H9 (cell line): ENCODE results near the gene OR2Z1. TPM values are rescaled to one million over a fixed set of nuclear protein-coding genes. Genes with fewer than 3 reads are reported as not detected.

Source experiments
- DNase-seq: peaks from one replicate; pipeline ENCODE4 v3.0.0-alpha.2; 2017
- H2AFZ ChIP-seq: one replicate; pipeline ENCODE4 v1.6.1; 2013; ENCODE audit warnings: mild to moderate bottlenecking, low read length, control low read depth, moderate library complexity
- H2AK5ac ChIP-seq: 2 replicates; pipeline ENCODE4 v1.6.1; 2013; ENCODE audit warnings: low read length, control low read depth, mixed read lengths; ENCODE audit not compliant: insufficient read length
- H2BK120ac ChIP-seq: one replicate; pipeline ENCODE4 v1.6.1; 2013; ENCODE audit warnings: low read depth, mild to moderate bottlenecking, low read length, control low read depth, inconsistent platforms; ENCODE audit not compliant: poor library complexity, severe bottlenecking
- H2BK12ac ChIP-seq: 2 replicates; pipeline ENCODE4 v1.6.1; 2013; ENCODE audit warnings: low read length, control low read depth, mixed read lengths, low read depth; ENCODE audit not compliant: insufficient read length
- H2BK15ac ChIP-seq: 2 replicates; pipeline ENCODE4 v1.6.1; 2013; ENCODE audit warnings: low read depth, low read length, control low read depth
- H2BK20ac ChIP-seq: one replicate; pipeline ENCODE4 v1.6.1; 2013; ENCODE audit warnings: low read depth, mild to moderate bottlenecking, low read length, control low read depth, inconsistent platforms; ENCODE audit not compliant: poor library complexity, severe bottlenecking
- H2BK5ac ChIP-seq: 2 replicates; pipeline ENCODE4 v1.6.1; 2013; ENCODE audit warnings: low read length, control low read depth, mixed read lengths; ENCODE audit not compliant: insufficient read length
- H3K14ac ChIP-seq: 2 replicates; pipeline ENCODE4 v1.6.1; 2013; ENCODE audit warnings: low read length, control low read depth; ENCODE audit not compliant: insufficient read depth
- H3K18ac ChIP-seq: 2 replicates; pipeline ENCODE4 v1.6.1; 2013; ENCODE audit warnings: low read depth, mild to moderate bottlenecking, mixed read lengths, low read length, control low read depth; ENCODE audit not compliant: insufficient read length
- H3K23ac ChIP-seq: 2 replicates; pipeline ENCODE4 v1.6.1; 2013; ENCODE audit warnings: low read length, control low read depth, mixed read lengths, low read depth; ENCODE audit not compliant: insufficient read length
- H3K23me2 ChIP-seq: 2 replicates; pipeline ENCODE4 v1.6.1; 2013; ENCODE audit warnings: low read depth, mild to moderate bottlenecking, mixed read lengths, low read length, control low read depth; ENCODE audit not compliant: insufficient read length, poor library complexity, severe bottlenecking
- H3K27ac ChIP-seq: 2 replicates; pipeline ENCODE4 v1.5.1; 2013; ENCODE audit warnings: low read length, control low read depth, mixed read lengths, low read depth; ENCODE audit not compliant: insufficient read length
- H3K27me3 ChIP-seq: 2 replicates; pipeline ENCODE4 v1.6.1; 2013; ENCODE audit warnings: low read length, control low read depth, inconsistent platforms; ENCODE audit not compliant: insufficient read depth
- H3K4ac ChIP-seq: 2 replicates; pipeline ENCODE4 v1.6.1; 2013; ENCODE audit warnings: low read depth, mild to moderate bottlenecking, control low read depth, inconsistent platforms, low read length, moderate library complexity
- H3K4me1 ChIP-seq: 2 replicates; pipeline ENCODE4 v1.6.1; 2013; ENCODE audit warnings: low read length, control low read depth, inconsistent platforms; ENCODE audit not compliant: insufficient read depth
- H3K4me2 ChIP-seq: 2 replicates; pipeline ENCODE4 v1.6.1; 2013; ENCODE audit warnings: low read length, control low read depth, mixed read lengths; ENCODE audit not compliant: insufficient read length, insufficient read depth
- H3K56ac ChIP-seq: 2 replicates; pipeline ENCODE4 v1.6.1; 2013; ENCODE audit warnings: low read depth, mild to moderate bottlenecking, mixed read lengths, low read length, control low read depth; ENCODE audit not compliant: insufficient read length
- H3K79me1 ChIP-seq: 2 replicates; pipeline ENCODE4 v1.6.1; 2013; ENCODE audit warnings: low read depth, mild to moderate bottlenecking, moderate library complexity, low read length, control low read depth, inconsistent platforms; ENCODE audit not compliant: insufficient read depth, poor library complexity, severe bottlenecking
- H3K79me2 ChIP-seq: 2 replicates; pipeline ENCODE4 v1.6.1; 2013; ENCODE audit warnings: low read length, control low read depth, inconsistent platforms; ENCODE audit not compliant: insufficient read depth
- H3K9ac ChIP-seq: 2 replicates; pipeline ENCODE4 v1.6.1; 2013; ENCODE audit warnings: low read length, control low read depth, mixed read lengths; ENCODE audit not compliant: insufficient read length; ENCODE audit errors: extremely low read depth
- H3K9me3 ChIP-seq: one replicate; pipeline ENCODE4 v1.6.1; 2013; ENCODE audit warnings: low read depth, low read length, inconsistent platforms; ENCODE audit not compliant: control insufficient read depth
- H3T11ph ChIP-seq: one replicate; pipeline ENCODE4 v1.6.1; 2013; ENCODE audit warnings: mild to moderate bottlenecking, low read length, control low read depth, inconsistent platforms
- H4K20me1 ChIP-seq: one replicate; pipeline ENCODE4 v1.6.1; 2013; ENCODE audit not compliant: control insufficient read depth, insufficient read length, insufficient read depth
- H4K5ac ChIP-seq: 2 replicates; pipeline ENCODE4 v1.6.1; 2013; ENCODE audit warnings: low read depth, mild to moderate bottlenecking, mixed read lengths, low read length, control low read depth; ENCODE audit not compliant: insufficient read length
- H4K8ac ChIP-seq: replicated peaks from 2 replicates; pipeline ENCODE4 v1.6.1; 2013; ENCODE audit warnings: low read length, control low read depth, mixed read lengths, low read depth; ENCODE audit not compliant: insufficient read length
- H4K91ac ChIP-seq: 2 replicates; pipeline ENCODE4 v1.6.1; 2013; ENCODE audit warnings: low read depth, mild to moderate bottlenecking, moderate library complexity, mixed read lengths, low read length, control low read depth; ENCODE audit not compliant: insufficient read length
- H3K27ac Mint-ChIP-seq, 3 experiments: 2 replicates in 2 of 3; 3 replicates in 1 of 3; pipeline ENCODE4 v1.8.0; 2020 to 2021; ENCODE audit warnings: mixed read lengths in 3 of 3, mild to moderate bottlenecking in 1 of 3, moderate library complexity in 1 of 3
- H3K27me3 Mint-ChIP-seq: 2 replicates; pipeline ENCODE4 v1.8.0; 2021; ENCODE audit warnings: low read depth, mild to moderate bottlenecking, moderate library complexity, mixed read lengths
- H3K36me3 Mint-ChIP-seq, 3 experiments: 2 replicates in 2 of 3; 3 replicates in 1 of 3; pipeline ENCODE4 v1.8.0; 2020 to 2021; ENCODE audit warnings: low read depth in 3 of 3, mixed read lengths in 3 of 3; ENCODE audit not compliant: insufficient read depth in 1 of 3
- H3K4me1 Mint-ChIP-seq, 2 experiments: 2 replicates each; pipeline ENCODE4 v1.8.0; 2020; ENCODE audit warnings: mixed read lengths in 2 of 2
- H3K4me3 Mint-ChIP-seq, 2 experiments: 2 replicates in 1 of 2; 3 replicates in 1 of 2; pipeline ENCODE4 v1.8.0; 2020 to 2021; ENCODE audit warnings: mild to moderate bottlenecking in 2 of 2, mixed read lengths in 2 of 2, moderate library complexity in 1 of 2
- H3K9me3 Mint-ChIP-seq, 2 experiments: 2 replicates in 1 of 2; 3 replicates in 1 of 2; pipeline ENCODE4 v1.8.0; 2020; ENCODE audit warnings: mild to moderate bottlenecking in 2 of 2, mixed read lengths in 2 of 2, moderate library complexity in 1 of 2
- WGBS: extraction: QIAGEN DNeasy Blood & Tissue Kit; methylation state at CpG from one replicate; pipeline ENCODE4 v1.1.7; 2013; ENCODE audit warnings: missing lambda C conversion rate, low lambda C conversion rate, mixed read lengths; ENCODE audit not compliant: insufficient read length; ENCODE audit errors: extremely low coverage; 5-methylcytosine and 5-hydroxymethylcytosine counted together
- total RNA-seq: library from RNA; stranded (reverse); gene quantifications from 2 replicates; pipeline ENCODE4 v1.2.1, GENCODE V29; 2021
- TF ChIP-seq, protein P1 (sequence below): fragments of 200-600 bp; sonication (generic); conservative IDR thresholded peaks from 3 replicates; pipeline ENCODE4 v1.8.0; 2021; ENCODE audit warnings: antibody characterized with exemption, mild to moderate bottlenecking

Gene OR2Z1
- total RNA-seq, 1 experiment from 2014 or later, result not detected

DNA sequence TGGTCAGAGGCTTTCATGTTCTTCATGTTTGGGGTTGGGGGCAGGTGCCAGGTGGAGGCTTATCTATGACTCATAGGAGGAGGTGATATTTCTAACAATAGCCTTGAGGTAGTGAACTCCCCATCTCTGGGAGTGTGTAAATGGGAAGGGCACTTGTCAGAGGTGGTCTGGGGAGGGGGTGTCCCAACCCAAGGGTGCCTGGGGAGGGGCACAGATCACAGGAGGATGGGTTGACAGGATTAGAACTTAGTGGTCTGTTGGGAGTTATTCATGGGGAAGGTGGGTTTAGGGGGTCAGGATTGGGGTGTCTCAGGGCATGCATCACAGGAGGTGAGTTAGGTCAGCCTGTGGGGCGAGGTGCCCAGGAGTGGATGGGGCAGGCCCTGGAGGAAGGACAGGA lies 24.4 kb upstream of the OR2Z1 start:
- no peak overlapping the region for H3K18ac ChIP-seq
- no peaks in the 10 kb centered on the region for H3K36me3 Mint-ChIP-seq
- H3K79me2 ChIP-seq, result no peaks in the 10 kb centered on the region
- H3K9me3 ChIP-seq, result no peaks in the 10 kb centered on the region
- TF ChIP-seq, protein P1, sequence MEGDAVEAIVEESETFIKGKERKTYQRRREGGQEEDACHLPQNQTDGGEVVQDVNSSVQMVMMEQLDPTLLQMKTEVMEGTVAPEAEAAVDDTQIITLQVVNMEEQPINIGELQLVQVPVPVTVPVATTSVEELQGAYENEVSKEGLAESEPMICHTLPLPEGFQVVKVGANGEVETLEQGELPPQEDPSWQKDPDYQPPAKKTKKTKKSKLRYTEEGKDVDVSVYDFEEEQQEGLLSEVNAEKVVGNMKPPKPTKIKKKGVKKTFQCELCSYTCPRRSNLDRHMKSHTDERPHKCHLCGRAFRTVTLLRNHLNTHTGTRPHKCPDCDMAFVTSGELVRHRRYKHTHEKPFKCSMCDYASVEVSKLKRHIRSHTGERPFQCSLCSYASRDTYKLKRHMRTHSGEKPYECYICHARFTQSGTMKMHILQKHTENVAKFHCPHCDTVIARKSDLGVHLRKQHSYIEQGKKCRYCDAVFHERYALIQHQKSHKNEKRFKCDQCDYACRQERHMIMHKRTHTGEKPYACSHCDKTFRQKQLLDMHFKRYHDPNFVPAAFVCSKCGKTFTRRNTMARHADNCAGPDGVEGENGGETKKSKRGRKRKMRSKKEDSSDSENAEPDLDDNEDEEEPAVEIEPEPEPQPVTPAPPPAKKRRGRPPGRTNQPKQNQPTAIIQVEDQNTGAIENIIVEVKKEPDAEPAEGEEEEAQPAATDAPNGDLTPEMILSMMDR, result no peak
- no peak overlapping the region for H3K4me2 ChIP-seq
- H4K91ac ChIP-seq, result no peak overlapping the region
- H3K4me1 ChIP-seq, result no peaks in the 10 kb centered on the region
- H3K27me3 Mint-ChIP-seq, result peaks cover 51% of the 10 kb centered on the region
- no peaks in the 10 kb centered on the region; the same call in 1 of the 2 replicates for H3K27me3 ChIP-seq
- no peak overlapping the region for H2AK5ac ChIP-seq
- no peaks in the 10 kb centered on the region for H4K20me1 ChIP-seq
- H4K8ac ChIP-seq, result no peak overlapping the region
- no peak overlapping the region for H2BK15ac ChIP-seq
- no peak overlapping the region for H3K56ac ChIP-seq
- no peak overlapping the region for H3T11ph ChIP-seq
- peak overlapping the region in 1 of 3 experiments; percentile 77; a peak in 1 of 7 replicates for H3K27ac Mint-ChIP-seq
- H3K9ac ChIP-seq, result no peak overlapping the region
- no peaks in the 10 kb centered on the region for H3K4me1 Mint-ChIP-seq
- no peak overlapping the region for H2AFZ ChIP-seq
- H2BK120ac ChIP-seq, result no peak overlapping the region
- H2BK20ac ChIP-seq, result no peak overlapping the region
- peaks cover 0 to 62% of the 10 kb centered on the region in 2 experiments; a peak in 3 of 5 replicates for H3K9me3 Mint-ChIP-seq
- H3K27ac ChIP-seq, result no peak overlapping the region
- H3K4me3 Mint-ChIP-seq, result no peak overlapping the region
- H3K79me1 ChIP-seq, result no peaks in the 10 kb centered on the region
- DNase-seq, result no peak
- no peak overlapping the region for H3K4ac ChIP-seq
- no peak overlapping the region for H2BK12ac ChIP-seq
- H3K23me2 ChIP-seq, result no peaks in the 10 kb centered on the region
- no peak overlapping the region for H4K5ac ChIP-seq
- no peak overlapping the region for H3K23ac ChIP-seq
- H2BK5ac ChIP-seq, result no peak overlapping the region
- no CpG with 5 or more reads among the region's 1 CpG for WGBS
- no peak overlapping the region for H3K14ac ChIP-seq
